ENCODE results near the gene PSMG2. TPM values are rescaled to one million over a fixed set of nuclear protein-coding genes. Genes with fewer than 3 reads are reported as not detected.

PSMG2 gene
- total RNA-seq, 1 experiment from 2014 or later = 84.3 TPM

DNA sequence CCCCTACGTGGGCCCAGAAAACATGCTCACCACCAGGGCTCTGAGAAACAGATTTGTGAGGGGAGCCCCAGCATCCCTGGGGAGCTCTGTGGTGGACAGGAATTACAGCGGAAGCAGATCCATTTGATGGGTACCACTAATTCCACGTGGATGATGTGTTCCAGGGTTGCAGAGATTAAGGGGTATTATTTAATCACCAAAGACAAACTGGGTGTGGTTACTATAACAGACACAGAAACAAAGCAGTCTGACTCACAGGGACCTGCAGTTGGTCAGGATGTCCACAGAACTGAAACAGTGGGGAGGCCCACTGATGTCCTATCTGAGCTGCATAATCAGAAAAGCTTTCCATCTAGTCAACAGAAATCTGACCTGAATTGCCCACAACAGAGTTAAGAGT, 65.8 kb downstream of the PSMG2 start:
- Histone ChIP-seq H2AFZ (ENCODE audit: low read depth, low read length, poor library complexity, severe bottlenecking) (no peak overlapping the region), H3K4me1 (ENCODE audit: control insufficient read depth in 1 of 2, insufficient read depth in 2 of 2, low read length in 2 of 2) (peaks cover 0 to 2% of the 10 kb centered on the region in 2 experiments; a peak in 1 of 4 replicates), H3K27me3 (ENCODE audit: insufficient read depth, low read length) (no peaks in the 10 kb centered on the region), H3K9me2 (ENCODE audit: insufficient read depth) (no peaks in the 10 kb centered on the region), H3K79me2 (ENCODE audit: insufficient read depth, low read length) (no peaks in the 10 kb centered on the region), H3K9me3 (ENCODE audit: control insufficient read depth in 1 of 2, insufficient read depth in 1 of 2, low read depth in 1 of 2, low read length in 2 of 2) (no peaks in the 10 kb centered on the region), H3K4me3 (replicated peaks in 1 of 2; ENCODE audit: low read depth in 1 of 2, low read length in 2 of 2) (no peak overlapping the region), H3K4me2 (ENCODE audit: low read length) (no peak overlapping the region), H3K9ac (ENCODE audit: low read length) (no peak overlapping the region), H3K27ac (ENCODE audit: low read depth, low read length) (no peak overlapping the region), H4K20me1 (ENCODE audit: insufficient read depth) (no peaks in the 10 kb centered on the region), H3K36me3 (ENCODE audit: control insufficient read depth in 1 of 2, insufficient read depth in 2 of 2, low read length in 2 of 2) (no peaks in the 10 kb centered on the region)
- ChIA-PET RAD21 (ENCODE audit: low non-redundant PET in 1 of 2, low total read pairs in 2 of 2, uncharacterized antibody in 2 of 2, unreplicated experiment in 2 of 2) (no interaction called here), CTCF (no interaction called here), POLR2A (no interaction called here)
- no peak for DNase-seq (ENCODE audit: low read depth, low spot score)
- intact Hi-C loops (cut with micrococcal nuclease) = no loop called here
- no TSS peak for BruUV-seq (replicated peaks)
- no peak for ATAC-seq
- no peak for TF ChIP-seq SRF (IDR thresholded peaks at IDR 0.05; ENCODE audit: low read depth)
- no peak for TF ChIP-seq ELF1 (IDR thresholded peaks at IDR 0.05; ENCODE audit: borderline replicate concordance, low read depth)
- TF ChIP-seq SIN3A (IDR thresholded peaks at IDR 0.05; ENCODE audit: low read depth) = no peak
- no peak for TF ChIP-seq ZNF274 (IDR thresholded peaks at IDR 0.05; ENCODE audit: low read depth, low read length)
- no peak for TF ChIP-seq EZH2 (IDR thresholded peaks at IDR 0.05)
- TF ChIP-seq, protein P1, sequence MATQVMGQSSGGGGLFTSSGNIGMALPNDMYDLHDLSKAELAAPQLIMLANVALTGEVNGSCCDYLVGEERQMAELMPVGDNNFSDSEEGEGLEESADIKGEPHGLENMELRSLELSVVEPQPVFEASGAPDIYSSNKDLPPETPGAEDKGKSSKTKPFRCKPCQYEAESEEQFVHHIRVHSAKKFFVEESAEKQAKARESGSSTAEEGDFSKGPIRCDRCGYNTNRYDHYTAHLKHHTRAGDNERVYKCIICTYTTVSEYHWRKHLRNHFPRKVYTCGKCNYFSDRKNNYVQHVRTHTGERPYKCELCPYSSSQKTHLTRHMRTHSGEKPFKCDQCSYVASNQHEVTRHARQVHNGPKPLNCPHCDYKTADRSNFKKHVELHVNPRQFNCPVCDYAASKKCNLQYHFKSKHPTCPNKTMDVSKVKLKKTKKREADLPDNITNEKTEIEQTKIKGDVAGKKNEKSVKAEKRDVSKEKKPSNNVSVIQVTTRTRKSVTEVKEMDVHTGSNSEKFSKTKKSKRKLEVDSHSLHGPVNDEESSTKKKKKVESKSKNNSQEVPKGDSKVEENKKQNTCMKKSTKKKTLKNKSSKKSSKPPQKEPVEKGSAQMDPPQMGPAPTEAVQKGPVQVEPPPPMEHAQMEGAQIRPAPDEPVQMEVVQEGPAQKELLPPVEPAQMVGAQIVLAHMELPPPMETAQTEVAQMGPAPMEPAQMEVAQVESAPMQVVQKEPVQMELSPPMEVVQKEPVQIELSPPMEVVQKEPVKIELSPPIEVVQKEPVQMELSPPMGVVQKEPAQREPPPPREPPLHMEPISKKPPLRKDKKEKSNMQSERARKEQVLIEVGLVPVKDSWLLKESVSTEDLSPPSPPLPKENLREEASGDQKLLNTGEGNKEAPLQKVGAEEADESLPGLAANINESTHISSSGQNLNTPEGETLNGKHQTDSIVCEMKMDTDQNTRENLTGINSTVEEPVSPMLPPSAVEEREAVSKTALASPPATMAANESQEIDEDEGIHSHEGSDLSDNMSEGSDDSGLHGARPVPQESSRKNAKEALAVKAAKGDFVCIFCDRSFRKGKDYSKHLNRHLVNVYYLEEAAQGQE (IDR thresholded peaks at IDR 0.05; ENCODE audit: low read depth) = no peak
- TF ChIP-seq, protein P2, sequence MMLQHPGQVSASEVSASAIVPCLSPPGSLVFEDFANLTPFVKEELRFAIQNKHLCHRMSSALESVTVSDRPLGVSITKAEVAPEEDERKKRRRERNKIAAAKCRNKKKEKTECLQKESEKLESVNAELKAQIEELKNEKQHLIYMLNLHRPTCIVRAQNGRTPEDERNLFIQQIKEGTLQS (IDR thresholded peaks at IDR 0.05) = no peak
- no peak for TF ChIP-seq CBX3 (IDR thresholded peaks at IDR 0.05; ENCODE audit: low read depth)
- no peak for TF ChIP-seq CEBPB (IDR thresholded peaks at IDR 0.05; ENCODE audit: low read depth)
- TF ChIP-seq SP1 (IDR thresholded peaks at IDR 0.05; ENCODE audit: low read depth) = no peak
- TF ChIP-seq, protein P3, sequence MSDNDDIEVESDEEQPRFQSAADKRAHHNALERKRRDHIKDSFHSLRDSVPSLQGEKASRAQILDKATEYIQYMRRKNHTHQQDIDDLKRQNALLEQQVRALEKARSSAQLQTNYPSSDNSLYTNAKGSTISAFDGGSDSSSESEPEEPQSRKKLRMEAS (IDR thresholded peaks at IDR 0.05) = no peak
- no peak for TF ChIP-seq FOSL1 (IDR thresholded peaks at IDR 0.05; ENCODE audit: low read depth)
- no peak for TF ChIP-seq RAD21 (IDR thresholded peaks at IDR 0.05; ENCODE audit: low read depth)
